ENCODE results near the gene EEF1G. TPM values are rescaled to one million over a fixed set of nuclear protein-coding genes. Genes with fewer than 3 reads are reported as not detected.
A peak's percentile ranks its signal among the peaks of the same experiment; 100 is the strongest.

The EEF1G gene
- total RNA-seq, 4 donors from 2014 or later: 1,334 to 1,814 (median 1,607) TPM

GRCh38 chr11:62601122-62601371 lies 27.4 kb upstream of the EEF1G start:
- intact Hi-C loops (cut with DNase I): no loop called here
- 1% methylated on average over 17 of the region's 30 CpGs; no CpG with 5 or more reads in 1 of the 2 donors for WGBS, 2 donors
- DNase-seq: peak; percentile 64 to 65

GRCh38 chr11:62600367-62601121 lies 26.9 kb upstream of the EEF1G start:
- Histone ChIP-seq H3K9me3 (no peaks in the 10 kb centered on the region), H3K27ac (peak overlapping the region; percentile 82 to 95 (median 86)), H3K4me3 (replicated peaks in 1 of 3) (peak overlapping the region; percentile 86 to 96 (median 87)), H3K36me3 (peaks cover 28 to 33% of the 10 kb centered on the region in 2 donors), H3K4me1 (peaks cover 19 to 21% of the 10 kb centered on the region in 2 donors), H3K27me3 (no peaks in the 10 kb centered on the region)
- no peak for TF ChIP-seq CTCF (IDR thresholded peaks at IDR 0.05)
- TF ChIP-seq POLR2A (IDR thresholded peaks at IDR 0.05): no peak
- DNase-seq: no peak
- WGBS, 2 donors: 5 to 6% methylated on average over 14 to 16 of the region's 26 CpGs
- intact Hi-C loops (cut with DNase I): no loop called here

More at GRCh38 chr11:62601122-62601371, 27.4 kb upstream of the EEF1G start:
- H3K9me3 ChIP-seq: no peaks in the 10 kb centered on the region
- H3K27ac ChIP-seq: peak overlapping the region; percentile 82 to 95 (median 86)
- H3K36me3 ChIP-seq: peaks cover 23 to 30% of the 10 kb centered on the region in 2 donors
- H3K4me1 ChIP-seq: peaks cover 19 to 21% of the 10 kb centered on the region in 2 donors
- H3K4me3 ChIP-seq (replicated peaks in 1 of 3): peak overlapping the region; percentile 86 to 96 (median 87)
- TF ChIP-seq CTCF (IDR thresholded peaks at IDR 0.05) (no peak), POLR2A (IDR thresholded peaks at IDR 0.05) (no peak)
- no peaks in the 10 kb centered on the region for H3K27me3 ChIP-seq

- H3K36me3 ChIP-seq: peaks cover 34 to 36% of the 10 kb centered on the region in 2 donors
- H3K4me1 ChIP-seq: peaks cover 19 to 21% of the 10 kb centered on the region in 2 donors
- no peak for DNase-seq
- TF ChIP-seq CTCF (IDR thresholded peaks at IDR 0.05) (no peak), POLR2A (IDR thresholded peaks at IDR 0.05) (no peak)
- peak overlapping the region in 1 of 3 donors; percentile 45 for H3K27ac ChIP-seq
- H3K4me3 ChIP-seq (replicated peaks in 1 of 3): peak overlapping the region in 1 of 3 donors; percentile 86
- intact Hi-C loops (cut with DNase I): no loop called here
- 64 to 69% methylated on average over 5 of the region's 5 CpGs for WGBS, 2 donors
- H3K9me3 ChIP-seq: no peaks in the 10 kb centered on the region
- no peaks in the 10 kb centered on the region for H3K27me3 ChIP-seq
Observed at GRCh38 chr11:62599901-62600300, 26.2 kb upstream of the EEF1G start.

- 59% methylated on average over 6 to 7 of the region's 7 CpGs for WGBS, 2 donors
- H3K4me3 ChIP-seq (replicated peaks in 1 of 3): peak overlapping the region in 1 of 3 donors; percentile 9
- peak; percentile 80 to 85 for DNase-seq
- intact Hi-C loops (cut with DNase I): no loop called here
- H3K9me3 ChIP-seq: no peaks in the 10 kb centered on the region
- TF ChIP-seq CTCF (IDR thresholded peaks at IDR 0.05) (no peak), POLR2A (IDR thresholded peaks at IDR 0.05) (no peak)
- H3K27ac ChIP-seq: peak overlapping the region in 2 of 3 donors; percentile 24 to 45
- H3K27me3 ChIP-seq: no peaks in the 10 kb centered on the region
- peaks cover 40 to 42% of the 10 kb centered on the region in 2 donors for H3K36me3 ChIP-seq
- H3K4me1 ChIP-seq: peaks cover 19 to 21% of the 10 kb centered on the region in 2 donors
Observed at GRCh38 chr11:62599069-62599696, 25.5 kb upstream of the EEF1G start.

GRCh38 chr11:62595124-62595523 lies 21.4 kb upstream of the EEF1G start:
- Histone ChIP-seq H3K27me3 (no peaks in the 10 kb centered on the region), H3K9me3 (no peaks in the 10 kb centered on the region), H3K27ac (no peak overlapping the region), H3K36me3 (peaks cover 48 to 51% of the 10 kb centered on the region in 2 donors), H3K4me1 (peaks cover 19 to 32% of the 10 kb centered on the region in 2 donors), H3K4me3 (replicated peaks in 1 of 3) (no peak overlapping the region)
- TF ChIP-seq CTCF (IDR thresholded peaks at IDR 0.05): no peak
- TF ChIP-seq POLR2A (IDR thresholded peaks at IDR 0.05): no peak
- WGBS, 2 donors: 86 to 88% methylated on average over 8 of the region's 8 CpGs
- intact Hi-C loops (cut with DNase I): no loop called here
- DNase-seq: no peak
